MM.1S (cell line): ENCODE measurements around the gene YIF1A.

Source experiments
- DNase-seq: peaks from one replicate; pipeline ENCODE4 v3.0.0-alpha.2; 2015
- H2AFZ ChIP-seq: fragments of 300-600 bp; sonication (generic); 2 replicates; pipeline ENCODE4 v1.6.0; 2016; ENCODE audit warnings: antibody characterized with exemption, low read length
- H3F3A ChIP-seq: fragments of 300-600 bp; sonication (generic); 2 replicates; pipeline ENCODE4 v1.6.1; 2016; ENCODE audit warnings: mild to moderate bottlenecking, antibody characterized with exemption, low read length, moderate library complexity, mixed read lengths; ENCODE audit not compliant: insufficient read depth
- H3K27ac ChIP-seq: fragments of 300-600 bp; sonication (generic); 2 replicates; pipeline ENCODE4 v1.5.1; 2016; ENCODE audit warnings: mild to moderate bottlenecking, low read length
- H3K27me3 ChIP-seq: fragments of 300-600 bp; sonication (generic); replicated peaks from 2 replicates; pipeline ENCODE4 v1.6.0; 2016; ENCODE audit warnings: low read length; ENCODE audit not compliant: insufficient read depth
- H3K36me3 ChIP-seq: fragments of 300-600 bp; sonication (generic); replicated peaks from 2 replicates; pipeline ENCODE4 v1.6.1; 2016; ENCODE audit warnings: mild to moderate bottlenecking, low read length, mixed read lengths; ENCODE audit not compliant: insufficient read depth
- H3K4me1 ChIP-seq: fragments of 300-600 bp; sonication (generic); 2 replicates; pipeline ENCODE4 v1.6.1; 2016; ENCODE audit warnings: low read length, mixed read lengths
- H3K4me2 ChIP-seq: fragments of 300-600 bp; sonication (generic); 2 replicates; pipeline ENCODE4 v1.6.0; 2016; ENCODE audit warnings: low read depth, low read length
- H3K4me3 ChIP-seq: fragments of 300-600 bp; sonication (generic); 2 replicates; pipeline ENCODE4 v1.5.1; 2016; ENCODE audit warnings: low read length, mixed read lengths
- H3K79me2 ChIP-seq: fragments of 300-600 bp; sonication (generic); 2 replicates; pipeline ENCODE4 v1.6.1; 2016; ENCODE audit warnings: mixed run types, low read length, mixed read lengths
- H3K9ac ChIP-seq: fragments of 300-600 bp; sonication (generic); 2 replicates; pipeline ENCODE4 v1.6.1; 2016; ENCODE audit warnings: low read length, mixed read lengths
- H3K9me2 ChIP-seq: fragments of 300-600 bp; sonication (generic); replicated peaks from 2 replicates; pipeline ENCODE4 v1.6.1; 2016; ENCODE audit warnings: mild to moderate bottlenecking, low read length, mixed read lengths; ENCODE audit not compliant: insufficient read depth
- H3K9me3 ChIP-seq: fragments of 300-600 bp; sonication (generic); replicated peaks from 2 replicates; pipeline ENCODE4 v1.6.1; 2016; ENCODE audit warnings: mild to moderate bottlenecking, low read length, mixed read lengths; ENCODE audit not compliant: insufficient read depth
- H4K20me1 ChIP-seq: fragments of 300-600 bp; sonication (generic); 2 replicates; pipeline ENCODE4 v1.6.1; 2016; ENCODE audit warnings: mild to moderate bottlenecking, low read length, moderate library complexity, mixed read lengths; ENCODE audit not compliant: insufficient read depth
- EZH2 ChIP-seq: fragments of 300-600 bp; sonication (generic); optimal IDR thresholded peaks from 2 replicates; pipeline ENCODE3; 2017; ENCODE audit warnings: low read depth, mild to moderate bottlenecking, antibody characterized with exemption, low read length, mixed read lengths
- EZH2phosphoT487 ChIP-seq: fragments of 300-600 bp; sonication (generic); IDR thresholded peaks from 2 replicates; pipeline ENCODE4 v1.6.1; 2018; ENCODE audit warnings: antibody characterized with exemption, low read length
- TF ChIP-seq, protein P1 (sequence below): fragments of 300-600 bp; sonication (generic); IDR thresholded peaks from 2 replicates; pipeline ENCODE4 v1.5.1; 2016; ENCODE audit warnings: antibody characterized with exemption, low read length, mixed read lengths

Gene YIF1A

DNA sequence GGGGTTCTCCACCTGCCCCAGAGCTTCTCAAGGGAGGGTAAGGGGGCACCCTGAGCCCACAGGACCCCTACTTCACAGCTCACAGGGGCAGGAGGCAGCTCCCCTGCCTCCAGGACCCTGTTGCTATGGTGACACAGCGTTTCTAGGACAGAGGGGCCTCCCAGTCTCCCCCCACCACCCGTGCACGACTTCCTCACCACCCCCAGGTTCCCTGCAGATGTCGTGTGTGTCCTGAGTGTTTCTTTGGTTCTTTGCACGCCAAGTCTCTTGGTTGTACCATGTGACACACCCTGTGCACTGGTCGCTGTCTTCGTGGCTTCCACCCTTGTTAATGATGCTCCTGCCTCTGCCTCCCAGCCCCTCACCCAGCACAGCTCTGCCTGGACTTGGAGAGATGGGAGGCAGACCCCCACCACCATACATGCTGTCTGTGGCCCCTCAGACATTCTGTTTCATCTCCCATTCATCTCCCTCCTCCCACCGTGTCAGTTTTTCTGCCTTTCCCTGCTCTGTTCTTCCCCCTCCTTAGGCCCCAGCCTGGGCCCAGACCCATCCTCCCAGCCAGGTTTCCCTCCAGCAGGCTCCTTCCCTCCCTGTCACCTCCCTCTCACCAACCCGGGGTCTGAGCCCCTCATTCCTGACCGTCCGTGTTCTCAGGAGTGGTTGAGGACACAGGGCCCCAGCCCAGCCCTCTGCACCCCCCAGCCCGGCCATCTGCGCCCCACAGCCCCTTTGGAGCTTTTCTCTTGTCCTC, 45.0 kb downstream of the YIF1A start:
- no peak for DNase-seq
- H4K20me1 ChIP-seq = no peaks in the 10 kb centered on the region
- no peak overlapping the region for H3K4me3 ChIP-seq
- no peaks in the 10 kb centered on the region for H3K9me2 ChIP-seq
- H2AFZ ChIP-seq = no peak overlapping the region
- no peaks in the 10 kb centered on the region for H3F3A ChIP-seq
- H3K9me3 ChIP-seq = no peaks in the 10 kb centered on the region
- H3K9ac ChIP-seq = no peak overlapping the region
- no peak overlapping the region for H3K4me2 ChIP-seq
- no peaks in the 10 kb centered on the region for H3K4me1 ChIP-seq
- TF ChIP-seq, protein P1, sequence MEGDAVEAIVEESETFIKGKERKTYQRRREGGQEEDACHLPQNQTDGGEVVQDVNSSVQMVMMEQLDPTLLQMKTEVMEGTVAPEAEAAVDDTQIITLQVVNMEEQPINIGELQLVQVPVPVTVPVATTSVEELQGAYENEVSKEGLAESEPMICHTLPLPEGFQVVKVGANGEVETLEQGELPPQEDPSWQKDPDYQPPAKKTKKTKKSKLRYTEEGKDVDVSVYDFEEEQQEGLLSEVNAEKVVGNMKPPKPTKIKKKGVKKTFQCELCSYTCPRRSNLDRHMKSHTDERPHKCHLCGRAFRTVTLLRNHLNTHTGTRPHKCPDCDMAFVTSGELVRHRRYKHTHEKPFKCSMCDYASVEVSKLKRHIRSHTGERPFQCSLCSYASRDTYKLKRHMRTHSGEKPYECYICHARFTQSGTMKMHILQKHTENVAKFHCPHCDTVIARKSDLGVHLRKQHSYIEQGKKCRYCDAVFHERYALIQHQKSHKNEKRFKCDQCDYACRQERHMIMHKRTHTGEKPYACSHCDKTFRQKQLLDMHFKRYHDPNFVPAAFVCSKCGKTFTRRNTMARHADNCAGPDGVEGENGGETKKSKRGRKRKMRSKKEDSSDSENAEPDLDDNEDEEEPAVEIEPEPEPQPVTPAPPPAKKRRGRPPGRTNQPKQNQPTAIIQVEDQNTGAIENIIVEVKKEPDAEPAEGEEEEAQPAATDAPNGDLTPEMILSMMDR = no peak
- no peak for TF ChIP-seq EZH2phosphoT487
- no peak for TF ChIP-seq EZH2
- no peaks in the 10 kb centered on the region for H3K27me3 ChIP-seq
- H3K79me2 ChIP-seq = no peaks in the 10 kb centered on the region
- H3K27ac ChIP-seq = no peak overlapping the region
- no peaks in the 10 kb centered on the region for H3K36me3 ChIP-seq

DNA sequence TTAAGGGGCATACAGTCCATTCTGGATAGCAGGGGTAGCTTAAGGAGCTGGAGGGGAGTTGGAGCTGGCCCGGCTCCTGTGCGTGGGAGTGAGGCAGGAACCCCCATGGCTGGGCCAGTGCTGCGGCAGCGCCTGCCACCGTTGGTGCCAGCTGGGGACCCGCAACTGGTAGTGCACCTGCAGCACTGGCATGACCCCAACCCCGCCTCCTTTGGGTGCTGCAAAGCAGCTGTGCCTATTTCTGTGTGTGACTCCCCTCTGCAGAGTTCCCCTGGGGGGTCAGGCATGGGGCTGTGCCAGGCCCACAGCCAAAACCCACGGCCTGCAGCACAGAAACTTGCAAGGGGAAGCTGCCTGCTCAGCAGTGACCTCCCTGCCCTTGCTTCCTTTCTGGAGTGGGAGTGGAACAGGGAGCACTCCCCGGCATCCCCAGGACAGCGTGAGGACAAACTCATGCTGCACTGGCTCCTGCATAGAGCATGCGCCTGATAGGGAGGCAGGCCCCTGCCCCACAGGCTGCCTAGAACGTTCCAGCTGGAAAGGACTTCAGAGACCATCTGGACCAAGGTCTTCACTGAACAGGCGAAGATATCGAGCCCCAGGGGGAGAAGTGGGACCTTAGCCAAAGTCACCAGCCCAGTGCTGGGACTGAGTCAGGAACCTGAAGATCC, 46.7 kb downstream of the YIF1A start:
- H3K36me3 ChIP-seq = no peaks in the 10 kb centered on the region

DNA sequence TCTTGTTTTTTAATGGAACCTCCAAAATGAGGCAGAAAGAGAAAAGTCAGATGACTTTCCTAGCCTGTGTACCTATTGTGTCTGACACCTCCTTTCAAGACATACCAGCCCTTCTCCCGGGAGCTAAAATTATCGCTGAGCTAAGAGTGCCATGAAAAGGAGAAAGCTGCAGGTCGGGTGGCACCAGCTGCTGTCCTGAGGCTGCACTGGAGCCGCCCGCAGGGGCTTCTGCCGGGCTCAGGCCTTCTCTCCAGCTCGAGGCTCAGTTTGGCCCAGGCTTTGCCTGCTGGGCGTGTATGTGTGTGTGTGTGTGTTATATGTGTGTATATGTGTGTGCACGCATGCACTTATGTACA, 48.2 kb downstream of the YIF1A start:
- TF ChIP-seq EZH2phosphoT487 (no peak), EZH2 (no peak)
- TF ChIP-seq, protein P1 = no peak
- H3K27me3 ChIP-seq = no peaks in the 10 kb centered on the region
- no peaks in the 10 kb centered on the region for H4K20me1 ChIP-seq
- no peaks in the 10 kb centered on the region for H3F3A ChIP-seq
- H3K79me2 ChIP-seq = no peaks in the 10 kb centered on the region
- H3K4me2 ChIP-seq = no peak overlapping the region
- H3K9me2 ChIP-seq = no peaks in the 10 kb centered on the region
- no peak overlapping the region for H3K9ac ChIP-seq
- no peak overlapping the region for H3K27ac ChIP-seq
- H2AFZ ChIP-seq = no peak overlapping the region
- no peak for DNase-seq
- H3K4me3 ChIP-seq = no peak overlapping the region
- H3K9me3 ChIP-seq = no peaks in the 10 kb centered on the region
- no peaks in the 10 kb centered on the region for H3K36me3 ChIP-seq
- no peaks in the 10 kb centered on the region for H3K4me1 ChIP-seq

More for the DNA sequence above, 46.7 kb downstream of the YIF1A start:
- H3K4me1 ChIP-seq = no peaks in the 10 kb centered on the region
- DNase-seq = no peak
- TF ChIP-seq EZH2phosphoT487 (no peak), EZH2 (no peak)
- TF ChIP-seq, protein P1 = no peak
- H3K79me2 ChIP-seq = no peaks in the 10 kb centered on the region
- no peaks in the 10 kb centered on the region for H3K9me3 ChIP-seq
- no peak overlapping the region for H3K4me2 ChIP-seq
- H3K4me3 ChIP-seq = no peak overlapping the region
- H3K9ac ChIP-seq = no peak overlapping the region
- H2AFZ ChIP-seq = no peak overlapping the region
- H3K27me3 ChIP-seq = no peaks in the 10 kb centered on the region
- H4K20me1 ChIP-seq = no peaks in the 10 kb centered on the region
- H3K27ac ChIP-seq = no peak overlapping the region
- no peaks in the 10 kb centered on the region for H3F3A ChIP-seq
- H3K9me2 ChIP-seq = no peaks in the 10 kb centered on the region
